HG02678 (cell line): ENCODE data around the gene JAK3.
"Not testable (repeated sequence)": the region's sequence is repeated elsewhere in the genome, so short reads cannot be mapped to it uniquely, and the experiment has no call there.

Experiments used
- ATAC-seq: cut with Tn5 transposase; IDR thresholded peaks from one replicate; pipeline ENCODE4 v1.9.1; 2021; ENCODE audit warnings: mild to moderate bottlenecking, moderate library complexity; ENCODE audit not compliant: unreplicated experiment

JAK3 gene

DNA sequence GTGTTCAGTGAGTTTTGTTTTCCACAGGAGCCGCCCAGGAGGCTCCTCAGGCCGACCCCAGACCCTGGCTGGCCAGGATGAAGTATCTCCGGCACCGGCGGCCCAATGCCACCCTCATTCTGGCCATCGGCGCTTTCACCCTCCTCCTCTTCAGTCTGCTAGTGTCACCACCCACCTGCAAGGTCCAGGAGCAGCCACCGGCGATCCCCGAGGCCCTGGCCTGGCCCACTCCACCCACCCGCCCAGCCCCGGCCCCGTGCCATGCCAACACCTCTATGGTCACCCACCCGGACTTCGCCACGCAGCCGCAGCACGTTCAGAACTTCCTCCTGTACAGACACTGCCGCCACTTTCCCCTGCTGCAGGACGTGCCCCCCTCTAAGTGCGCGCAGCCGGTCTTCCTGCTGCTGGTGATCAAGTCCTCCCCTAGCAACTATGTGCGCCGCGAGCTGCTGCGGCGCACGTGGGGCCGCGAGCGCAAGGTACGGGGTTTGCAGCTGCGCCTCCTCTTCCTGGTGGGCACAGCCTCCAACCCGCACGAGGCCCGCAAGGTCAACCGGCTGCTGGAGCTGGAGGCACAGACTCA lies 40.0 kb downstream of the JAK3 start:
- no peak for ATAC-seq

- ATAC-seq = no peak
Measured at GRCh38 chr19:17806945-17807344, 40.8 kb downstream of the JAK3 start.

DNA sequence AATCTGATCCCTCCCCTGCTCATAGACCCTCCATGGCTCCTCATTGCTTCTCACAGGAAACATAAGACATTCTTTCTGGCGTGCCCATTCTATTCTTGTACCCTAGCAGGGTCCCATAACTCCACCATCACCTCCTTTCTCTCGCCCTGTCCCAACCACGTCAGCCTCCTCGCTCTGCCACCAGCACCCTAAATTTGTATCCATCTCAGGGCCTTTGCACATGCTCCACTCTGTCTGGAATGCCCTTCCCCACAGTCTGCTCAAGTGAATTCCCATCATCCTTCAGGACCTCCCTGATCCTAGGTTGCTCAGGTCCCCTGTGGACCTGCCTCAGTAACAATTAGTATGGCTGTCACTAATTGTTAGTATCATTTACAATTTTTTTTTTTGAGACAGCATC lies 42.4 kb downstream of the JAK3 start:
- ATAC-seq = no peak

DNA sequence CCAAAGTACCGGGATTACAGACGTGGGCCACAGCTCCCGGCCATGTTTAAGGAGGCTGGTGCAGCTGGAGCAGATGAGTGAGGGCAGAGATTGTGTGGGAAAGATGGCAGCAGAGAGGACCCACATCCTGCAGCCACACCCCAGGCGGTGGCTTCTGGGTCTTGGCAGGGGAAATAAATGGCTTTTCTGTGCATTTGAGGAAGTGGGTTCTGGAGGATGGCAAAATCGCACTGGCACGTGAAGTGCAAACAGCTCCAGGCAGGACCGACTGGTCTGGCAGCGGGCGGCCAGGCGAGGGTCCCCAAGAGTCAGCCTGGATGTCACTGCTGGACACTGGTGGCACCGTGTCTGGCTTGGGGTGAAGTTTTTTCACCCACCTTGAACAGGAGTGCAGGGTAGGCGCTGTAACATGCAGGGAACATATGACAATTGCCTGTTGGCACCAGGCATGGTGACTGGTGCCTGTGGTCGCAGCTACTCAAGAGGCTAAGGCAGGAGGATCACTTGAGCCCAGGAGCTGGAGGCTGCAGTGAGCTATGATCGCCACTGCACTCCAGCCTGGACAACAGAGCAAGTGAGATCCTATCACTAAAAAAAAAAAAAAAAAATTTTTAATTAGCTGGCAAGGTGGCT lies 44.4 kb downstream of the JAK3 start:
- ATAC-seq = no peak

DNA sequence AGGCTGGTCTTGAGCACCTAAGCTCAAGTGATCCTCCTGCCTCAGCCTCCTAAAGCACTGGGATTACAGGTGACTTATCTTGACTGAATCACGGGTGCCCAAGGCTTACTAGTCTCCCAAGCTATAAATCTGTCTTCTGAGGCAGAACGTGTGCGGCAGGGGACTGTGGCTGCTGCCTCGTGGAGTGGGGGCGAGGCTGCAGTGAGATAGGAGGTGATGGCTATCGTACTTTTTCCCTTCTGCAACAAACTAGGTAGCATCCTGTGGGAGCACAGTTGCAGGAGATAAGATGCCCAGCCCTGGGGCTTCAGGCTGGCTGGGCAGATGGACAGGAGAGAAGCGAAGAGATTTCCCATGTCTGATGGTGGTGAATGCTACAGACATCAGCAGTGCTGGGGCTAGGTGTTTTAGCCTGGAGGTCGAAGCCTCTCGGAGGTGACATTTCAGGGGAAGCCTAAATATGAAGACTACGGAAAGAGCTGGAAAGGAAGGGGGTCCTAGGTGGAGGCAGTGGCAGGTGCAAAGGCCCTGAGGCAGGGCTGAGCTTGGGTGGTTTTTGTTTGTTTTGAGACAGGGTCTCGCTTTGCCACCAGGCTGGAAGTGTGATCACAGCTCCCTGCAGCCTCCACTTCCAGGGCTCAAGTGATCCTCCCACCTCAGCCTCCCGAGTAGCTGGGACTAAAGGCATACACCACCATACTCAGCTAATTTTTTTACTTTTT lies 45.5 kb downstream of the JAK3 start:
- ATAC-seq = no peak

GRCh38 chr19:17798599-17798998 lies 49.2 kb downstream of the JAK3 start:
- not testable (repeated sequence) for ATAC-seq

DNA sequence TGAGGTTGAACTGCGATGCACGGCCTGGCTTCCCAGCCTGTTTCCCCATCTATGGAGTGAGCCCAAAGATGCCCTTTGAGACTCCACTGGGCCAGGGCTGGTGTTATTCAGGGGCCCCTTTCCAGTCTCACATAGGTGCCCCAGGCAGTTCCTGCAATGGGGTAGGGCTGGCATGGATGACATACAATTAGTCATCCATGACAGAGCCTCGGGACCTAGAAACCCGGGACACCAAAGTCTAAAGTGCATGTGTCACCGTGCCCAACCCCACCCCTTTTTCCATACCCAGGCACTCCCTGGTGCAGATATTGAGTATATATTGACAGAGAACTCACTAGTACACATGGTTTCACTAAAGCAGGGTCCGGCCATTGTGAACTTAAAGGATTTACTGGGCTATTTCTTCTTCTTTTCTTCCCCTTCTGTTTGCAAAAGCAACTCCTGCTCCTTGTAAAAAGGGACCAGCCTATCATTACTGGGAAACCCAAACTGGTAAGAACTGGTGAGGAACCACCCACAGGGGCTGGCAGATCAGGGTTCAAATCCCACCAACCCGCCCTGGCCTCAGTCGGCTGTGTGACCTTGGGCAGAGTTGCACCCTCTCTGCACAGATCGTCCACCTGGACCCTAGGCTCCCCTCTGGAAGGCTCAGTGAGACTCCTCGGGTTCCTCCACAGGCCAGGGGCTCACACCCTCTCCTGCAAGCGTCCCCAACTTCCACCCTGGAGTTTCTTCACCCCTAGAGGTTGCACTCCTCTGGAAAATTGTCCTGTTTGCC lies 50.2 kb downstream of the JAK3 start:
- ATAC-seq = no peak

DNA sequence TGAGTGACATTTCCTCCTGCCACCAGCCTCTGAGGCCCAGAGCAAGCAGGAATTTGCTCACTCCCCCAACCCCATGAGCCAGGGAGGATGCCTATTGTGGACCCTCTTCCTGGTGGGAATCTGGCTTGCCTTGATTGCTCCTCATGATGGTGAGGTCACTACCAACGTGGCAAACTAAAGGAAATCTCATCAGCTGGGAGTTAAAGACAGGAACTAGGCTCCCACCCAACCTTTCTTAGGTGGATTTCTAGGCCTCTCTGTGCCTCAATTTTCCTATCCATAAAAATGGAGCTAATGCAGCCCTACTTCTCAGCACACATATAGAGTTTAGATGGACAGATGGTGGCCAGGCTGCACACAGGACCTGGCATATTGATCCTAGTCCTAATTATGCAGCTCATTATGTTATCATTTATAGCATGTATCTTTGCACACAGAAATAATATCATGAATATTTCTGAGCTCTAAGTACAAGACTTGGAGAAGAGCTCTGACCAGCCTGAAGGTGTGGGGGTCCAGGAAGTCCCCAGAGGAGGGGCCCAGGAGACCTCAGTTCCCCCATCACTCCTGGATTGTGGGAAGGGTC lies 50.9 kb downstream of the JAK3 start:
- ATAC-seq = no peak

GRCh38 chr19:17796013-17796837 lies 51.6 kb downstream of the JAK3 start:
- ATAC-seq = no peak

GRCh38 chr19:17795495-17795856 lies 52.3 kb downstream of the JAK3 start:
- no peak for ATAC-seq

GRCh38 chr19:17794731-17795494 lies 52.9 kb downstream of the JAK3 start, which contains the start of gene B3GNT3:
Gene B3GNT3, plus strand, starts transcription at chr19:17795138. Its CDS starts 12,670 bp downstream, at chr19:17807808.
- no peak for ATAC-seq

DNA sequence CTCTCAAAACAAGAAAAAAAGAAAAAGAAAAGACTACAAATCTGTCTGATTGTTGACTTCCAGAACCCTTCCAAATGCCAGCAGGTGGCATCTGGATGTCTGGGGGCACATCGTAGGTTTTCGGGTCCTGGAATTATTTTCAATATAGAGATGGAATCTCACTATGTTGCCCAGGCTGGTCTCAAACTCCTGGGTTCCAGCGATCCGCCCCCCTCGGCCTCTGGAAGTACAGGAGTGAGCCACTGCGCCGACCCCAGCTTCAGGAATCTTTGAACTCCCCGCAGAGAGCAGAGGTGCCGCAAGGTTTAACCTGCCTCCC lies 53.4 kb downstream of the JAK3 start:
- ATAC-seq = no peak

GRCh38 chr19:17790059-17790780 lies 57.6 kb downstream of the JAK3 start:
- no peak for ATAC-seq

DNA sequence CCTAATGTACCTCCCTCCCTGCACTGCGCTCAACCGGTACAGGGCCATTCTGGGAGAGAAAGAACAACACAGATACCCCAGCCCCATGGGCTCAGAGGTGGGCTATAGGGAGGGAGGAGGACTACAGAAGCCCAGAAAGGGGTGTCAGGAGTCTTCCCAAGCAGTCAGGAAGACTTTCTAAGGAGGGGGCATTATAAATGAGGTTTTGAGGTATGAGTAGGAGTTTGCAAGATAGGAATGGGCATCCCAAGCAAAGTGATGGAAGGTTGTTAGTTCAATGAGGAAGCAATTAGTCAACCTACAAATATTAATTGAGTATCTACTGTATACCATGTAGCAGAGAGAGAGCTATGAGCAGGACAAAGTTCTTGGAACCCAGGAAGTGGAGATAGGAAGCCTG lies 59.1 kb downstream of the JAK3 start:
- ATAC-seq = no peak

DNA sequence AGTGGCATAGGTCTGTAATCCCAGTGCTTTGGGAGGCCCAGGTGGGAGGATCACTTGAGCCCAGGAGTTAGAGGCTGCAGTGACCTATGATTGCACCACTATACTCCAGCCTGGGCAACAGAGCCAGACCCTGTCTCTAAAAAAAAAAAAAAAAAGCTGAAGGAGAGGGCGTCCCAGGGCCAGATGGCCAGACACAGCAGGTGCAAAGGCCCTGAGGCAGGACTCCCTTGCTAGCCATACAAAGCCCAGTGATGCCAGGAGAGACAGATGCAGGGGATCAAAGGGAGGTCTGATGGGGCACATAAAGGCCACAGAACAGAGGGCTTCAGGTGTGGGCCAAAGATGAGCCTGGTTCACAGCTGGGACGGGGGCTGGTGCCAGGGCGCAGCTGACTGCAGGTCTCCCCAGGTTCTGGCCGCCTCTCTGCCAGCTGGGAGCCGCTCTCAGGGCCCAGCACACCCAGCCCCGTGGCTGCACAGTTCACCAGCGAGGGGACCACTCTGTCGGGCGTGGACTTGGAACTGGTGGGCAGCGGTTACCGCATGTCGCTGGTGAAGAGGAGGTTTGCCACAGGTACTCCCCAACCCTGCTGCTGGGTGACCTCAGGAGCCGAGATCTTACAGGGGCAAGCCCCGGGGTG lies 60.4 kb downstream of the JAK3 start:
- ATAC-seq = no peak

GRCh38 chr19:17784201-17785008 lies 63.4 kb downstream of the JAK3 start:
- ATAC-seq = no peak

- not testable (repeated sequence) for ATAC-seq
Measured at GRCh38 chr19:17783721-17784120, 64.1 kb downstream of the JAK3 start.

- ATAC-seq = no peak
Measured at GRCh38 chr19:17780781-17781180, 67.0 kb downstream of the JAK3 start.
